SK-N-SH treated with all-trans-retinoic acid at 6 μM for 48 hours (cell line): Measurements from ENCODE around the gene UBASH3B.

Source experiments
- ZNF70 ChIP-seq: fragments of 450-650 bp; formaldehyde crosslinking; IDR thresholded peaks from 2 replicates; pipeline ENCODE4 v1.5.0; 2020; ENCODE audit warnings: mild to moderate bottlenecking, moderate library complexity
- TF ChIP-seq, protein P1 (sequence below): fragments of 250-450 bp; sonication (Bioruptor Pico); IDR thresholded peaks from 2 replicates; pipeline ENCODE4 v1.8.0; 2020; ENCODE audit warnings: mild to moderate bottlenecking, moderate library complexity, borderline replicate concordance

DNA sequence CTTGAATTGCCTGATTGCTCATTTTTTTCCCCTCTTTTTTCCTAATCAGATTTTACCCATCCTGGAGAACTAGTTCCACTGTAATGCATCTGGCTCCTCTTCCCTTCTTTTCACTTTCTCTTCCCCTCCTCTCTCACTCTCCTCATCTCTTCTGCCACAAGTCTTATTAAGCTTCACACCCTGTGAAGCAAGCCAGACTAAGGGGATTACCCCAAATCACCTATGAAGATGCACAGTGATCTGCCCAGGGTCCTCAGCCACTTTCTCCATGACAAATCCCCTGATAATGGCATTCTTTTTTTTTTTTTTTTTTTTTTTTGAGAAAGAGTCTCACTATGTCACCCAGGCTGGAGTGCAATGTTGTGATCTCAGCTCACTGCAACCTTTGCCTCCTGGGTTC lies 11.2 kb downstream of the UBASH3B start:
- TF ChIP-seq, protein P1, sequence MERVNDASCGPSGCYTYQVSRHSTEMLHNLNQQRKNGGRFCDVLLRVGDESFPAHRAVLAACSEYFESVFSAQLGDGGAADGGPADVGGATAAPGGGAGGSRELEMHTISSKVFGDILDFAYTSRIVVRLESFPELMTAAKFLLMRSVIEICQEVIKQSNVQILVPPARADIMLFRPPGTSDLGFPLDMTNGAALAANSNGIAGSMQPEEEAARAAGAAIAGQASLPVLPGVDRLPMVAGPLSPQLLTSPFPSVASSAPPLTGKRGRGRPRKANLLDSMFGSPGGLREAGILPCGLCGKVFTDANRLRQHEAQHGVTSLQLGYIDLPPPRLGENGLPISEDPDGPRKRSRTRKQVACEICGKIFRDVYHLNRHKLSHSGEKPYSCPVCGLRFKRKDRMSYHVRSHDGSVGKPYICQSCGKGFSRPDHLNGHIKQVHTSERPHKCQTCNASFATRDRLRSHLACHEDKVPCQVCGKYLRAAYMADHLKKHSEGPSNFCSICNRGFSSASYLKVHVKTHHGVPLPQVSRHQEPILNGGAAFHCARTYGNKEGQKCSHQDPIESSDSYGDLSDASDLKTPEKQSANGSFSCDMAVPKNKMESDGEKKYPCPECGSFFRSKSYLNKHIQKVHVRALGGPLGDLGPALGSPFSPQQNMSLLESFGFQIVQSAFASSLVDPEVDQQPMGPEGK (CRISPR knock-in tag), result no peak
- TF ChIP-seq ZNF70 (CRISPR knock-in tag), result no peak
